ENCODE data around the gene SLCO4A1. TPM values are rescaled to one million over a fixed set of nuclear protein-coding genes. Genes with fewer than 3 reads are reported as not detected.

Gene SLCO4A1
- total and polyA plus RNA-seq, 12 donors: 1.5 to 52.7 (median 6.8) TPM

GRCh38 chr20:62639765-62640164 lies 2.5 kb upstream of the SLCO4A1 start:
- TF ChIP-seq CTCF (IDR thresholded peaks at IDR 0.05): no peak
- H3K4me1 ChIP-seq: peaks cover 10 to 40% (median 32%) of the 10 kb centered on the region in 9 donors
- H3K27me3 ChIP-seq: peaks cover 0 to 79% (median 28%) of the 10 kb centered on the region in 7 donors
- WGBS, 2 donors: 92 to 94% methylated on average over 9 of the region's 9 CpGs
- H3K4me3 ChIP-seq: no peak overlapping the region
- no peaks in the 10 kb centered on the region for H3K36me3 ChIP-seq
- no peaks in the 10 kb centered on the region for H3K9me3 ChIP-seq
- no peak overlapping the region for H3K27ac ChIP-seq
- DNase-seq (no peak), ATAC-seq (no peak)
- intact Hi-C loops (cut with DNase I): loop anchor here in 1 of 10 donors (10.0 kb wide), 1 partner anchor 505 kb away; no protein-coding TSS in a partner anchor

- peaks cover 12 to 50% (median 43%) of the 10 kb centered on the region in 9 donors for H3K4me1 ChIP-seq
- intact Hi-C loops (cut with DNase I): loop anchor here in 1 of 10 donors (10.0 kb wide), 1 partner anchor 504 kb away; no protein-coding TSS in a partner anchor
- no peak overlapping the region for H3K4me3 ChIP-seq
- H3K9me3 ChIP-seq: no peaks in the 10 kb centered on the region
- no peak for TF ChIP-seq CTCF (IDR thresholded peaks at IDR 0.05)
- no peak for DNase-seq
- H3K27me3 ChIP-seq: peaks cover 0 to 69% (median 22%) of the 10 kb centered on the region in 7 donors
- H3K27ac ChIP-seq: no peak overlapping the region
- 90 to 97% methylated on average over 9 of the region's 9 CpGs for whole genome bisulfite sequencing, 2 donors
- ATAC-seq: no peak
- H3K36me3 ChIP-seq: no peaks in the 10 kb centered on the region
Measured at GRCh38 chr20:62640870-62641269, 1.4 kb upstream of the SLCO4A1 start.

- peak overlapping the region; percentile 18 to 90 (median 73) for H3K27ac ChIP-seq
- intact Hi-C loops (cut with DNase I): loop anchor here in 1 of 10 donors (10.0 kb wide), 1 partner anchor 503 kb away; no protein-coding TSS in a partner anchor
- TF ChIP-seq CTCF (IDR thresholded peaks at IDR 0.05): no peak
- peak overlapping the region; percentile 54 to 72 (median 66) for H3K4me3 ChIP-seq
- H3K27me3 ChIP-seq: peaks cover 0 to 66% (median 20%) of the 10 kb centered on the region in 7 donors
- H3K36me3 ChIP-seq: no peaks in the 10 kb centered on the region
- peaks cover 12 to 51% (median 45%) of the 10 kb centered on the region in 9 donors for H3K4me1 ChIP-seq
- DNase-seq (no peak), ATAC-seq (peak in 2 of 8 donors; percentile 2 to 6)
- 44 to 47% methylated on average over 32 of the region's 32 CpGs for WGBS, 2 donors
- no peaks in the 10 kb centered on the region for H3K9me3 ChIP-seq
Measured at GRCh38 chr20:62641321-62642050, 817 bp upstream of the SLCO4A1 start.

- no peaks in the 10 kb centered on the region for H3K36me3 ChIP-seq
- peak overlapping the region; percentile 61 to 90 (median 75) for H3K27ac ChIP-seq
- ATAC-seq: peak in 7 of 8 donors; percentile 1 to 12 (median 9)
- 1 to 2% methylated on average over 80 to 84 of the region's 84 CpGs for WGBS, 2 donors
- H3K27me3 ChIP-seq: peaks cover 0 to 56% (median 20%) of the 10 kb centered on the region in 7 donors
- no peak for TF ChIP-seq CTCF (IDR thresholded peaks at IDR 0.05)
- peaks cover 17 to 64% (median 50%) of the 10 kb centered on the region in 9 donors for H3K4me1 ChIP-seq
- no peaks in the 10 kb centered on the region for H3K9me3 ChIP-seq
- DNase-seq: peak in 1 of 2 donors; percentile 36
- peak overlapping the region; percentile 55 to 72 (median 66) for H3K4me3 ChIP-seq
- intact Hi-C loops (cut with DNase I): loop anchor here in 1 of 10 donors (10.0 kb wide), 1 partner anchor 502 kb away; no protein-coding TSS in a partner anchor
Measured at GRCh38 chr20:62642666-62643520, 590 bp downstream of the SLCO4A1 start.
